ENCODE measurements around the gene MCTP1. TPM values are rescaled to one million over a fixed set of nuclear protein-coding genes. Genes with fewer than 3 reads are reported as not detected.

MCTP1 gene
- total RNA-seq, 2 experiments from 2014 or later = not detected

GRCh38 chr5:95022967-95023695 lies 261.8 kb downstream of the MCTP1 start:
- no peak for DNase-seq (ENCODE audit: low spot score)
- no peaks in the 10 kb centered on the region for H3K36me3 ChIP-seq (ENCODE audit: insufficient read depth, low read length)
- BruUV-seq (replicated peaks) = no TSS peak
- H3K4me1 ChIP-seq (ENCODE audit: insufficient read depth, low read length, poor library complexity, severe bottlenecking) = no peaks in the 10 kb centered on the region
- H2AFZ ChIP-seq (ENCODE audit: low read length) = no peak overlapping the region
- no peak overlapping the region for H3K4me2 ChIP-seq (ENCODE audit: low read length)
- TF ChIP-seq EZH2phosphoT487 (IDR thresholded peaks at IDR 0.05; ENCODE audit: borderline replicate concordance, low read depth, low read length) = no peak
- TF ChIP-seq CTCF (conservative IDR thresholded peaks at IDR 0.05; ENCODE audit: low read length) = no peak
- H3K9me3 ChIP-seq (ENCODE audit: low read length) = no peaks in the 10 kb centered on the region
- no peaks in the 10 kb centered on the region for H3K79me2 ChIP-seq (ENCODE audit: insufficient read depth, low read depth, low read length)
- no peak overlapping the region for H3K4me3 ChIP-seq (ENCODE audit: low read depth, low read length, poor library complexity, severe bottlenecking)
- no peaks in the 10 kb centered on the region for H3K9me2 ChIP-seq (ENCODE audit: insufficient read depth, low read length)
- no peaks in the 10 kb centered on the region for H4K20me1 ChIP-seq (ENCODE audit: insufficient read depth, low read length)
- POLR2A ChIA-PET = interaction anchor here (0.6 to 0.8 kb wide), 2 partner anchors 13 to 120 kb away, joined by 3 to 4 read pairs; no protein-coding TSS in a partner anchor
- intact Hi-C loops (cut with micrococcal nuclease; ENCODE audit: unreplicated experiment) = no loop called here
- CTCF ChIA-PET (ENCODE audit: unreplicated experiment) = no interaction called here
- H3K27ac ChIP-seq (ENCODE audit: low read depth, low read length, poor library complexity, severe bottlenecking) = no peak overlapping the region

DNA sequence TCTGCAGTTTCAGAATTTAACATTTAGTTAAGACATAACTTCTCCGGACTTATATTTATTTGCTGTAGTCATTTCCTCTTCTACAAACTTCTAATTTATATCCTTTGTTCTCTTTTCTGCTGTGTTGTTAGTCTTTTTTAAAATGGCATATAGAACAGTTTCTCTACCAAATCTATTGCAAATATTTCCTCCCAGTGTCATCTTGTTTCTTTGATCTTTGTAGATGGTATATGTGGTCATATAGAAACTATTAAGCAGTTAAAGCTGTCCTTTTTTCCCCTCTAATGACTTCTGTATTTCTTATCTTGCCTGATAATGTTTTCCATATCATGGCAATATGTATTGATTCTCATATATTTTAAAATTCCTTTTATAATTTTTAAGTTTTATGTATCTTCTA lies 264.5 kb downstream of the MCTP1 start:
- no peaks in the 10 kb centered on the region for H3K4me1 ChIP-seq (ENCODE audit: insufficient read depth, low read length, poor library complexity, severe bottlenecking)
- no peak for TF ChIP-seq EZH2phosphoT487 (IDR thresholded peaks at IDR 0.05; ENCODE audit: borderline replicate concordance, low read depth, low read length)
- TF ChIP-seq CTCF (conservative IDR thresholded peaks at IDR 0.05; ENCODE audit: low read length) = no peak
- no peak overlapping the region for H2AFZ ChIP-seq (ENCODE audit: low read length)
- intact Hi-C loops (cut with micrococcal nuclease; ENCODE audit: unreplicated experiment) = no loop called here
- H3K4me2 ChIP-seq (ENCODE audit: low read length) = no peak overlapping the region
- no TSS peak for BruUV-seq (replicated peaks)
- ChIA-PET POLR2A (no interaction called here), CTCF (ENCODE audit: unreplicated experiment) (no interaction called here)
- no peaks in the 10 kb centered on the region for H3K36me3 ChIP-seq (ENCODE audit: insufficient read depth, low read length)
- H3K79me2 ChIP-seq (ENCODE audit: insufficient read depth, low read depth, low read length) = no peaks in the 10 kb centered on the region
- no peak overlapping the region for H3K27ac ChIP-seq (ENCODE audit: low read depth, low read length, poor library complexity, severe bottlenecking)
- no peaks in the 10 kb centered on the region for H3K9me3 ChIP-seq (ENCODE audit: low read length)
- no peak for DNase-seq (ENCODE audit: low spot score)
- H3K9me2 ChIP-seq (ENCODE audit: insufficient read depth, low read length) = no peaks in the 10 kb centered on the region
- no peaks in the 10 kb centered on the region for H4K20me1 ChIP-seq (ENCODE audit: insufficient read depth, low read length)
- H3K4me3 ChIP-seq (ENCODE audit: low read depth, low read length, poor library complexity, severe bottlenecking) = no peak overlapping the region

DNA sequence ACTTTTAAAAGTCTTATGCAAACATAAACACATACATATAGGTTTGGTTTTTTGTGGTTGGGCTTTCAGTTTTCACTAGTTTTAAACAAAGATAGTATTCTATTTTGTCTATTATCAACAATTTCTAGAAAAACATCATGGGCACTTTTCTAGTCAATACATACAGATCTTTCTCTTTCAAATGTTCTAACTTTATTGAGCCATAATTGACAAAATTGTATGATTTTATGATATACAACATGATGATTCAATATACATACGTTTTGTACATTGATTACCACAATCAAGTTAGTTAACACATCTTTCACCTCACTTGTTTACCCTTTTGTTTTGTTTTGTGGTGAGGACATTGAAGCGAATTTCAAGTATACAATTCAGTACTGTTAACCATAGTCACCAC lies 265.9 kb downstream of the MCTP1 start:
- H3K79me2 ChIP-seq (ENCODE audit: insufficient read depth, low read depth, low read length) = no peaks in the 10 kb centered on the region
- no peak overlapping the region for H3K4me3 ChIP-seq (ENCODE audit: low read depth, low read length, poor library complexity, severe bottlenecking)
- no peaks in the 10 kb centered on the region for H3K36me3 ChIP-seq (ENCODE audit: insufficient read depth, low read length)
- no peaks in the 10 kb centered on the region for H3K9me2 ChIP-seq (ENCODE audit: insufficient read depth, low read length)
- ChIA-PET POLR2A (no interaction called here), CTCF (ENCODE audit: unreplicated experiment) (no interaction called here)
- H3K9me3 ChIP-seq (ENCODE audit: low read length) = no peaks in the 10 kb centered on the region
- H3K27ac ChIP-seq (ENCODE audit: low read depth, low read length, poor library complexity, severe bottlenecking) = no peak overlapping the region
- DNase-seq (ENCODE audit: low spot score) = no peak
- no peaks in the 10 kb centered on the region for H3K4me1 ChIP-seq (ENCODE audit: insufficient read depth, low read length, poor library complexity, severe bottlenecking)
- TF ChIP-seq CTCF (conservative IDR thresholded peaks at IDR 0.05; ENCODE audit: low read length) (no peak), EZH2phosphoT487 (IDR thresholded peaks at IDR 0.05; ENCODE audit: borderline replicate concordance, low read depth, low read length) (no peak)
- no TSS peak for BruUV-seq (replicated peaks)
- H4K20me1 ChIP-seq (ENCODE audit: insufficient read depth, low read length) = no peaks in the 10 kb centered on the region
- no peak overlapping the region for H2AFZ ChIP-seq (ENCODE audit: low read length)
- intact Hi-C loops (cut with micrococcal nuclease; ENCODE audit: unreplicated experiment) = no loop called here
- H3K4me2 ChIP-seq (ENCODE audit: low read length) = no peak overlapping the region
